PC-3 (cell line): Measurements from ENCODE around the gene ARRB1.
"Not testable (repeated sequence)": the region's sequence is repeated elsewhere in the genome, so short reads cannot be mapped to it uniquely, and the experiment has no call there.

ENCODE experiments used
- CTCF ChIP-seq: fragments of 300-600 bp; sonication (generic); conservative IDR thresholded peaks from 2 replicates; pipeline ENCODE4 v1.5.1; 2017; ENCODE audit warnings: antibody characterized with exemption, low read depth, mild to moderate bottlenecking, low read length
- EZH2 ChIP-seq: fragments of 300-600 bp; sonication (generic); IDR thresholded peaks from one replicate; pipeline ENCODE4 v1.6.1; 2017; ENCODE audit warnings: antibody characterized with exemption, mild to moderate bottlenecking, low read length; ENCODE audit not compliant: unreplicated experiment
- EZH2phosphoT487 ChIP-seq: fragments of 300-600 bp; sonication (generic); IDR thresholded peaks from 2 replicates; pipeline ENCODE4 v1.6.1; 2018; ENCODE audit warnings: mild to moderate bottlenecking, antibody characterized with exemption, low read length, borderline replicate concordance

GRCh38 chr11:75366826-75367225, 15.4 kb upstream of the ARRB1 start:
- TF ChIP-seq CTCF, EZH2phosphoT487, EZH2: not testable (repeated sequence)
